Measurements from ENCODE around the gene DTD1. TPM values are rescaled to one million over a fixed set of nuclear protein-coding genes. Genes with fewer than 3 reads are reported as not detected.

The DTD1 gene
- total RNA-seq, 3 donors from 2014 or later (not counting 1 experiment from before 2014, with no cell fraction given), result 23.4 to 28.4 (median 24.1) TPM

DNA sequence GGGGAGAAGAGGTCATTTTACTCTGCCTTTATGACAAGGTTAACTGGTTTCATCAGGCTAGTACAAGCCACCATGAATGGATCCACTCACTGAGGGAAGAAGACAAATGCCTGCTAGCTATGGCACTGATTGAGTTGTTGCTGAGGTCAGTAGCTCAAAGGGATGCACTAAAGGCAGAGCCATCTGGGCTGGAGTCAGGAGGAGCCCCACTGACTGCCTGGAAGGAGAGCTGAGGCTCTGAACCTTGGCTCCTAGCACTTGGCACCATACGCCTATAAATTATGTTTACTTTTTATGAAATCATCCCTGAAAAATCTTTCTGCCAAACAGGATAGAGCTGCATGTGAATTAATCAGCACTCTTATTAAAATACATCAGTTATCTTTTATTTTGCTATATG, 104.6 kb downstream of the DTD1 start:
- ATAC-seq (no peak), DNase-seq (no peak)
- no peaks in the 10 kb centered on the region for H3K36me3 Mint-ChIP-seq
- no peak overlapping the region for H3K4me3 ChIP-seq (ENCODE audit: low read length)
- H3K27ac ChIP-seq (ENCODE audit: low read length), result no peak overlapping the region
- no peaks in the 10 kb centered on the region for H3K36me3 ChIP-seq (ENCODE audit: control insufficient read depth, insufficient read depth, low read length)
- no peak overlapping the region for H3K4me3 Mint-ChIP-seq
- no peak overlapping the region for H3K27ac Mint-ChIP-seq
- no peaks in the 10 kb centered on the region for H3K4me1 ChIP-seq (ENCODE audit: control insufficient read depth, insufficient read depth, low read length)
- H3K27me3 Mint-ChIP-seq (ENCODE audit: low read depth in 2 of 2), result no peaks in the 10 kb centered on the region
- TF ChIP-seq, protein P1, sequence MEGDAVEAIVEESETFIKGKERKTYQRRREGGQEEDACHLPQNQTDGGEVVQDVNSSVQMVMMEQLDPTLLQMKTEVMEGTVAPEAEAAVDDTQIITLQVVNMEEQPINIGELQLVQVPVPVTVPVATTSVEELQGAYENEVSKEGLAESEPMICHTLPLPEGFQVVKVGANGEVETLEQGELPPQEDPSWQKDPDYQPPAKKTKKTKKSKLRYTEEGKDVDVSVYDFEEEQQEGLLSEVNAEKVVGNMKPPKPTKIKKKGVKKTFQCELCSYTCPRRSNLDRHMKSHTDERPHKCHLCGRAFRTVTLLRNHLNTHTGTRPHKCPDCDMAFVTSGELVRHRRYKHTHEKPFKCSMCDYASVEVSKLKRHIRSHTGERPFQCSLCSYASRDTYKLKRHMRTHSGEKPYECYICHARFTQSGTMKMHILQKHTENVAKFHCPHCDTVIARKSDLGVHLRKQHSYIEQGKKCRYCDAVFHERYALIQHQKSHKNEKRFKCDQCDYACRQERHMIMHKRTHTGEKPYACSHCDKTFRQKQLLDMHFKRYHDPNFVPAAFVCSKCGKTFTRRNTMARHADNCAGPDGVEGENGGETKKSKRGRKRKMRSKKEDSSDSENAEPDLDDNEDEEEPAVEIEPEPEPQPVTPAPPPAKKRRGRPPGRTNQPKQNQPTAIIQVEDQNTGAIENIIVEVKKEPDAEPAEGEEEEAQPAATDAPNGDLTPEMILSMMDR (IDR thresholded peaks at IDR 0.05), result no peak
- H3K4me1 Mint-ChIP-seq, result peaks cover 11 to 20% of the 10 kb centered on the region in 2 donors
- intact Hi-C loops (cut with micrococcal nuclease), result no loop called here
- no peaks in the 10 kb centered on the region for H3K9me3 Mint-ChIP-seq
- no peaks in the 10 kb centered on the region for H3K27me3 ChIP-seq (ENCODE audit: control insufficient read depth, insufficient read depth, low read length)
- no peaks in the 10 kb centered on the region for H3K9me3 ChIP-seq (ENCODE audit: control insufficient read depth, insufficient read depth, low read length)
- WGBS (ENCODE audit: insufficient coverage), result no CpG with 5 or more reads among the region's 1 CpG

DNA sequence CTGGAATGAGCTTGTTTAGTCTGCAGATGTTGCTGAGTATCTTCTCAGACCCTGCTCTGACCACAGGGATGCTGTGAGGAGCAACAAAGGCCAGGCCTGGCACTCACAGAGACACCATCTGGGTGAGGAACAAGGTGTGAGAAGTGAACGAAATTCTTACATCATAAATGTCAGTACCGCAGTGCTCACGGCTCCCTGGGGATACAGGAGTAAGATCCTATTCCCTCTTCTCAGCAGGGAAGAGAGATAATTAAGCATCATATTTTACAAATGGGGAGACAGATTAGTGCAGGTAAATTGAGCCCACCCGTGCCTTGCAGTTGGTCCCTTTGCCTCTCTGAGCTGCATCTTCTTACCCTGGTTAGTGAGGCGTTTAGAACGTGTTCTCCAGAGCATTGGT, 106.2 kb downstream of the DTD1 start:
- H3K4me1 ChIP-seq (ENCODE audit: control insufficient read depth, insufficient read depth, low read length), result no peaks in the 10 kb centered on the region
- Mint-ChIP-seq H3K4me1 (peaks cover 8 to 20% of the 10 kb centered on the region in 2 donors), H3K27ac (no peak overlapping the region), H3K27me3 (ENCODE audit: low read depth in 2 of 2) (no peaks in the 10 kb centered on the region), H3K9me3 (no peaks in the 10 kb centered on the region), H3K36me3 (no peaks in the 10 kb centered on the region), H3K4me3 (no peak overlapping the region)
- DNase-seq (no peak), ATAC-seq (no peak)
- H3K4me3 ChIP-seq (ENCODE audit: low read length), result no peak overlapping the region
- TF ChIP-seq, protein P1 (IDR thresholded peaks at IDR 0.05), result no peak
- no peaks in the 10 kb centered on the region for H3K36me3 ChIP-seq (ENCODE audit: control insufficient read depth, insufficient read depth, low read length)
- H3K27me3 ChIP-seq (ENCODE audit: control insufficient read depth, insufficient read depth, low read length), result no peaks in the 10 kb centered on the region
- 97% methylated on average over 3 of the region's 6 CpGs for WGBS (ENCODE audit: insufficient coverage)
- intact Hi-C loops (cut with micrococcal nuclease), result no loop called here
- H3K9me3 ChIP-seq (ENCODE audit: control insufficient read depth, insufficient read depth, low read length), result no peaks in the 10 kb centered on the region
- no peak overlapping the region for H3K27ac ChIP-seq (ENCODE audit: low read length)

DNA sequence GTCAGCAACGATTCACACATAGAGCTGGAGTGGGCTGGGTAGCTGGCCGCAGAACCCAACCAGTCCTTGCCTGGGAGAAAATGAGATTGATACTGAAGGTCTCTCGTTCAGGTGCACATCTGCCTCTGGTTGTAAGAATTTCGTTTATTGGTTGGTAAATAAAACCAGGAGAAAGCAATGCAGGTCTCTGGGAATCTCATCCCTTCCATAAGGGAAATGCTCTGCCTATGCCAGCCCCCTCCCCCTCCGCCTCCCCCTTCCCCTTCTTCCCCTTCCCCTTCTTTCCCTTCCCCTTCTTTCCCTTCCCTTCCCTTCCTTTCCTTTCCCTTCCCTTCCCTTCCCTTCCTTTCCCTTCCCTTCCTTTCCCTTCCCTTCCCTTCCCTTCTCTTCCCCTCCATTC, 107.3 kb downstream of the DTD1 start:
- Histone ChIP-seq H3K36me3 (ENCODE audit: control insufficient read depth, insufficient read depth, low read length) (no peaks in the 10 kb centered on the region), H3K9me3 (ENCODE audit: control insufficient read depth, insufficient read depth, low read length) (no peaks in the 10 kb centered on the region), H3K4me3 (ENCODE audit: low read length) (no peak overlapping the region), H3K27me3 (ENCODE audit: control insufficient read depth, insufficient read depth, low read length) (no peaks in the 10 kb centered on the region), H3K4me1 (ENCODE audit: control insufficient read depth, insufficient read depth, low read length) (no peaks in the 10 kb centered on the region), H3K27ac (ENCODE audit: low read length) (no peak overlapping the region)
- DNase-seq (no peak), ATAC-seq (no peak)
- H3K36me3 Mint-ChIP-seq, result no peaks in the 10 kb centered on the region
- TF ChIP-seq, protein P1 (IDR thresholded peaks at IDR 0.05), result no peak
- peaks cover 10 to 15% of the 10 kb centered on the region in 2 donors for H3K4me1 Mint-ChIP-seq
- 94% methylated on average over 4 of the region's 5 CpGs for WGBS (ENCODE audit: insufficient coverage)
- no peak overlapping the region for H3K4me3 Mint-ChIP-seq
- intact Hi-C loops (cut with micrococcal nuclease), result no loop called here
- H3K27ac Mint-ChIP-seq, result no peak overlapping the region
- H3K27me3 Mint-ChIP-seq (ENCODE audit: low read depth in 2 of 2), result no peaks in the 10 kb centered on the region
- no peaks in the 10 kb centered on the region for H3K9me3 Mint-ChIP-seq

DNA sequence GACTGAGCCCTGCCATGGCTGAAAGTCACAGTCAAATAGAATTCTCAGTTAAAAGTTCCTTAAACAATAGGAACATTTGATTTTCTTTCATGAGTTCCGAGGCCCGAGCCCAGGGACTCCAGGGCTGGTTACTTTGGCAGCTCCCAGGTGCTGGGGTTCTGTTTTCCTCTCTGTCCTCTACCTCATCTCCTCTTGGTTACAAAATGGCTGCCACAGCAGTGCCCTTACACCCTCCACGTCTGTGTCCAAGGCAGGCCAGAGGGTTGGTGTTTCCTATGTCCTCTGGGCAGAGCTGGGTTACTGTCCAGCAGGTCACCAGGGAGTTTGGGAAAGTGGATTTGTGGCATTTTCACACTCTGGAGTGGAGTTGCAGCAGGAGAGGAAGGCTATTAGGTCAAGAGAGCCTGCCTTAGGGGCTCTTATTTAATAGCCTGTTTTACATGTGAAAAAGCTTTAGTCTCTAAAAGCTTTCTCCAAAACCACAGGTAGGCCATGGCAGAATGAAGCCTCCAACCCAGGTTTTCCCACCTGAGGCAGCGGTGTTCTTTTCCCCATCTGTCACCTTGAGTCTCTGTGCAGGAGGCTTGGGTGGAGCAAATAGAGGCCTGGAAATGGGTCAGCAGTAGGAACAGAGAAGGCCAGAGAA, 111.0 kb downstream of the DTD1 start:
- H3K4me1 Mint-ChIP-seq, result peaks cover 11 to 14% of the 10 kb centered on the region in 2 donors
- no peak for DNase-seq
- no peak overlapping the region for H3K4me3 Mint-ChIP-seq
- 97% methylated on average over 4 of the region's 4 CpGs for WGBS (ENCODE audit: insufficient coverage)
- Histone ChIP-seq H3K27ac (ENCODE audit: low read length) (no peak overlapping the region), H3K4me1 (ENCODE audit: control insufficient read depth, insufficient read depth, low read length) (no peaks in the 10 kb centered on the region), H3K4me3 (ENCODE audit: low read length) (no peak overlapping the region), H3K9me3 (ENCODE audit: control insufficient read depth, insufficient read depth, low read length) (no peaks in the 10 kb centered on the region), H3K36me3 (ENCODE audit: control insufficient read depth, insufficient read depth, low read length) (no peaks in the 10 kb centered on the region), H3K27me3 (ENCODE audit: control insufficient read depth, insufficient read depth, low read length) (no peaks in the 10 kb centered on the region)
- ATAC-seq, result no peak
- intact Hi-C loops (cut with micrococcal nuclease), result no loop called here
- no peaks in the 10 kb centered on the region for H3K9me3 Mint-ChIP-seq
- H3K36me3 Mint-ChIP-seq, result no peaks in the 10 kb centered on the region
- H3K27me3 Mint-ChIP-seq (ENCODE audit: low read depth in 2 of 2), result no peaks in the 10 kb centered on the region
- TF ChIP-seq, protein P1 (IDR thresholded peaks at IDR 0.05), result no peak
- H3K27ac Mint-ChIP-seq, result peak overlapping the region in 1 of 2 donors; percentile 11
